Kidney glomerular epithelial cell (primary cell): ENCODE data around the gene NCOA6.
"Not testable (repeated sequence)": the region's sequence is repeated elsewhere in the genome, so short reads cannot be mapped to it uniquely, and the experiment has no call there.

Experiments used
- DNase-seq: peaks from one replicate; lab custom pipeline; 2025; lab: John Stamatoyannopoulos, UW

Gene NCOA6

DNA sequence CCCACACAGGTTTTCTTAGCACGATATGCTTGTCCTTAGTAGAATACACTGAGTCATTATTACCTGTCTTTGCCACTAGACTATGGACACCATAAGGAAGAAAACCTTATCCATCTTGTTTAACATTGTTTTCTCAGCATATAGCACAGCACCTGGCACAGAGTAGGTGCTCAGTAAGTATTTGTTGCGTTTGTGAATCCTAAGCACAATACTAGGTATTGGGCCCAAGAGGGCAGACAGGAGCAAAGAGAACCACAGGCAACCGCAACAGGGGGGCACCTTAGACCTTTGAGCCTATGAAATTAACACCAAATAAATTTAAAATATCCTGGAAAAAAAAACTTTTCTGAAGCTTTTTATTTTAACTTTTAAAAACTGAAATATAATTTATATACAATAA, 3.7 kb upstream of the NCOA6 start:
- DNase-seq = no peak

DNA sequence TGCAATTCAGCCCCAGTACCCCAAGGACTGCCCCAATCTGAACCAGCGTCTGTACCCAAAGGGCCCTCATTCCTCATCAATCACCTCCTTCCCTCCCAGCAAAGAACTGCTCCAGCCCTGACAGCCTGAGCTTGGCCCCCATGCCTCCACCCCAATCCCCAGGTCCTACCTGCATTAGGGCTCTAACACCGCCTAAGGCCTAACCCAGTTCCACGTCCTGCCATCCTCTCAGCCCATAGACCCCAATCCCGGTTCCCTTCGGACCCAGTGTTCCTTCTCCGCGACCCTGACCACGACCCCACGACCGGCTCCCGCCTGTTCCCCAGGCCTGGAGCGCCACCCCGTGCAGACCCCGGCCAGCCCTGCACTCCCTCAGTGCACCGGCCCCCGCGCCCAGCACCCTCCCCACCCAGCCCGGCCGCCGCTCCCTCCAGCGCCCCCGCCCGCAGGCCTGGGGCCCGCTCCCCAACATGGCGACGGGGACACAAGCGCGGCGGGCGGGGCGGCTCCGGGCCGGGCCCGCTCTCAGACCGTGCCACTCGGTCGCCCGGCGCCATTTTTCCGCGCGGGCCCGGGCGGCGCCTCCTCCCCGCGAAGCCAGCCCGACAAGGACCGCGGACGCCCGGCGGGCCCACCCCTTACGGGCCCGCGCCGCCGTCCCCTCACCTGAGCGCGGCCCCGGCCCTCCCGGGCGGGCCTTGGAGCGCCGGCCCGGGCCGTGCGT, 483 bp downstream of the NCOA6 start:
- peak; percentile 24 for DNase-seq

- peak; percentile 67 for DNase-seq
Observed at GRCh38 chr20:34824452-34824805, 1.0 kb downstream of the NCOA6 start.

DNA sequence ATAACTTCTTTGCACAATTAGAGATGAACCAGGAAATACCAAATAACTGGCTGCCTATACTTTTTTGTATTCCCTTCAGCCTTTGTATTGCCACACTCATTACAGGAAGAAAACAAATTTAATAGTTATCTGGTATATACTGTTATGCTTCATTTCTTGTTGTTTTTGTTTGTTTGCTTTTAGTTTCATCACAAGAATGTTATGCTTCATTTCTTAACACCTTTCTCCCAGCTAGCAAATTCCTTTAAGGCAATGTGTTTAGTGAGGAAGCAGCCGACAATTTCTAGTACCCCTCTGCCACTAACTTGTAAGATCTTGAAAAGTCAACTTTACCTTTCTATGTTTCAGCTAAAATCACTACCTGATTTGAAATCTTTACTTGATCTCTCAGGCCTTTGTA, 1.4 kb downstream of the NCOA6 start:
- no peak for DNase-seq

DNA sequence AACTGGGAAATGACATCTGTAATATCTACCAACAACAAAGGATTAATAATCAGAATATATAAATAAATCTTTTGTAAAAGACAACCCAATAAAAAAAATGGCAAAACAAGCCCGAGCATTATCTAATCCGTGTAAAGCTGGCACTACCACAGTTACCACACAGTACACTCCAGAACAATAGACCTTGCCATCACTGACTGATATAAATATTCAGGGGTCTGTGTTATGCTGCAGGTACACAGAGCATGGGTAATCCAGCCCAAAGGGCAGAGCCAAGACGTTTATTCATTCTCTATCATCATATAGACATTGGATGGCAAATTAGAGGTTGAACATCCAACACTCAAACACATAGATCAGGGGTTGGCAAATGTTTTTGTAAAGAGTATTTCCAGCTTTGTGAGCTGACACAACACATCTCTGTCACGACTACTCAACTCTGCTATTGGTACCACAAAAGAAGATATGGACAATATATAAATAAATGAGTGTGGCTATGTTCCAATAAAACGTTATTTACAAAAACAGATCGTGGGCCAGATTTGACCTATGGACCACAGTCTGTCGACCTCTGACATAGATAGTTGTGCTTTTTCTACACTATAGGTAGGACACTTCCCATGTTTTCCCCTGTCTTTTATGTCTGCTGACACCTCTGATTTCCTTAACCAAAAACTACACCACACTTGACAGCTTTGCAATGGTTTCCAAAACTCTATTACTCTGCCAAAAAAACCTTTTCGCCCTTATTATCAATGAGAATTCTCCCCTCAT, 4.5 kb downstream of the NCOA6 start:
- DNase-seq = no peak

- DNase-seq = no peak
Observed at GRCh38 chr20:34817801-34818200, 7.7 kb downstream of the NCOA6 start.

DNA sequence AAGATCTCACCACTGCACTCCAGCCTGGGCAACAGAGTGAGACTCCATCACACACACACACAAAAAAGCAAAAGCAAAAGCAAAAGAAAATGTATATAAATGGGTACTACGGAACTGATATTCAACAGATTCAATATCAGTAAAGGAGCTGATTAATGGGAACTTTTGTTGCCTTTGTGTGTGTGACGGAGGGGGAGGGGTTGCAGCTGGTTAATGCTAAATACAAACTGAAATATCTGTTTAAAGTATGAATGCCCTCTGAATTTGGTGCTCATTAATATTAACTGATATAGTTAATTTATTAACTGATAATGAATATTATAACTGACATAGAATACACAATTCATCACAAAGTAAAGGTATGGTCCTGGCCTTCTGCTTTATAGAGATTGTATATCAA, 8.4 kb downstream of the NCOA6 start:
- no peak for DNase-seq

DNA sequence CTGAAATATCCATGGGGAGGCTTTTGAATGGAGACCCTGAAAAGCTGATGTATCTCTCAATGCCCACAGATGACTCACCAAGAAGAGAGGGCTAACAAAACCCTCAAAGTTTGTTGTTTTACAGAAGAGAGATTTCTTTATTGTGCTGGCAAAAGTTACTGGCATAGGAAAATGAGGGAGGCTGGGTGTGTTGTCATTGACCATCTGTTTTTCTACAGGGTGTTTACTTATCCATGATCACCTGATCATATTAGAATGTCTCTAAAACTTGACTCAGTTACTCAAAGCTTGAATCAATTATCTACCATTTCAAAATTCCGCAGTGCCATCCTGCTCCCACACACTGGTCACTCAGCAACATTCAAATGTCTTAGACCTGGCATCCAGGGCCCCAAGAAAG, 9.8 kb downstream of the NCOA6 start:
- DNase-seq = no peak

DNA sequence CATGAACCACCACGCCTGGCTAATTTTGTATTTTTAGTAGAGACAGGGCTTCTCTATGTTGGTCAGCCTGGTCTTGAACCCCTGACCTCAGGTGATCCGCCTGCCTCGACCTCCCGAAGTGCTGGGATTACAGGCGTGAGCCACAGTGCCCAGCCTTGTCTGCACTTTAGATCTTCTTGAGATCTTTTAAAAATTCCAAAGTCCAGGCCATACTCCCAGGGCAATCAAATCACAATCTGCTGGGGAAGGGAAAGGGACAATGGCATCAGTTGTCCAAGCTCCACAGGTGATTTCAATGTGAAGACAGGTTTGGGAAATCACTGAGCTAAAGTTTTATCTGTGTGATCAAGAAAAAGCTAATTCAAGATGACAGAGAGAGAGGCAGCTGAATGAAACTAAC, 16.9 kb downstream of the NCOA6 start:
- no peak for DNase-seq

- not testable (repeated sequence) for DNase-seq
Observed at GRCh38 chr20:34807944-34808465, 17.4 kb downstream of the NCOA6 start.

- DNase-seq = no peak
Observed at GRCh38 chr20:34806255-34806654, 19.2 kb downstream of the NCOA6 start.

DNA sequence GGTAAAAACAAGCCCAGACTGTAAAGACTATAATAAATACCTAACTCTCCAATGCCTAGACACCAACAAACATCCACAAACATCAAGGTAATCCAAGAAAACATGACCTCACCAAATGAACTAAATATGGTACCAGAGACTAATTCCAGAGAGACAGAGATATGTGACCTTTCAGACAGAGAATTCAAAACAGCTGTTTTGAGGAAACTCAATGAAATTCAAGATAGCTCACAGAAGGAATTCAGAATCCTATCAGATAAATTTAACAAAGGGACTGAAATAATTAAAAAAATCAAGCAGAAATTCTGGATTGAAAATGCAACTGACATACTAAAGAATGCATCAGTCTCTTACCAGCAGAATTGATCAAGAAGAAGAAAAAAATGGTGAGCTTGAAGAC, 26.6 kb downstream of the NCOA6 start:
- no peak for DNase-seq

DNA sequence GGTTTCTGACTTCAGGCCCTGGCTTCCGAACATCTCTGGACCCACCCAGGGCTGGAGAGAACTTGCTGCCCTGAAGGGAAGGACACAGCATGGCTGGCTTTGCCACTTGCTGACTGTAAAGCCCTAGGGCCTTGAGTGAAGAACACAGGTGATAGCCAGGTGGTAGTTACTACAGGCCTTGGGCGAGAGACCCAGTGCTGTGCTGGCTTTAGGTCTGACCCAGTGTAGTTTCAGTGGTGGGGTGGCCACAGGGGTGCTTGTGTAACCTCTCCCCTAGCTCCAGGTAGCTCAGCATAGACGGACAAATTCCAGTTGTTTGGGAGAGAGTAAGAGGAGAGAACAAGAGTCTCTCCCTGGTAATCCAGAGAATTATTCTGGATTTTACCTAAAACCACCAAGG, 27.1 kb downstream of the NCOA6 start:
- no peak for DNase-seq

DNA sequence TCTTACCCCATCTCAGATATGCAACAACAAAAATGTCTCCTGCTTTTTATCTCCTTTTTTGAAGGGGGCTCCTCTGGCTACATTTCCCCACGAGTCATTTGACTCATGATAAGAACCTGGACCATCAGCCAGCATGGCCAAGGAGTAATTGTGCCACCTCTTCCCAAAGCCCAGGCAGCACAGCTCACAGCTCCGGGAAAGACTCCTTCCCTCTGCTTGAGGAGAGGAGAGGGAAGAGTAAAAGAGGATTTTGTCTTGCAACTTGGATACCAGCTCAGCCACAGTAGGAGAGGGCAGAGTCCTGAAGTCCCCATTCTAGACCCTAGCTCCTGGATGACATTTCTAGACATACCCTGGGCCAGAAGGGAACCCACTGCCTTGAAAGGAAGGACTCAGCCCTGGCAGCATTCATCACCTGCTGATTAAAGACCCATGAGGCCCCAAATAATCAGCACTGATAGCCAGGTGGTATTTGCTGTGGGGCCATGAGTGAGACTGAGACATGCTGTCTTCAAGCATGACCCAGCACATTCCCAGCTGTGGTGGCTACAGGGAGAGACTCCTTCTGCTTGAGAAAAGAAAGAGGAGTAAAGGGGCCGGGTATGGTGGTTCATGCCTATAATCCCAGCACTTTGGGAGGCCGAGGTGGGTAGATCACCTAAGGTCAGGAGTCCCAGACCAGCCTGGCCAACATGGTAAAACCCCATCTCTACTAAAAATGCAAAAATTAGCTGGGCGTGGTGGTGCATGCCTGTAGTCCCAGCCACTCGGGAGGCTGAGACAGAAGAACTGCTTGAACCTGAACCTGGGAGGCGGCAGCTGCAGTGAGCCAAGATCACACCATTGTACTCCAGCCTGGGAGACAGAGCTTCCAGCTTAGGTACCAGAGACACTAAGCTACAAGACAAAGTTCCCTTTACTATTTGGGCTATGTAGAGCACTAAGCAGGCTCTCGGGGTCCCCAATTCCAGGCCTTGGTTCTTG, 28.1 kb downstream of the NCOA6 start:
- DNase-seq = no peak

DNA sequence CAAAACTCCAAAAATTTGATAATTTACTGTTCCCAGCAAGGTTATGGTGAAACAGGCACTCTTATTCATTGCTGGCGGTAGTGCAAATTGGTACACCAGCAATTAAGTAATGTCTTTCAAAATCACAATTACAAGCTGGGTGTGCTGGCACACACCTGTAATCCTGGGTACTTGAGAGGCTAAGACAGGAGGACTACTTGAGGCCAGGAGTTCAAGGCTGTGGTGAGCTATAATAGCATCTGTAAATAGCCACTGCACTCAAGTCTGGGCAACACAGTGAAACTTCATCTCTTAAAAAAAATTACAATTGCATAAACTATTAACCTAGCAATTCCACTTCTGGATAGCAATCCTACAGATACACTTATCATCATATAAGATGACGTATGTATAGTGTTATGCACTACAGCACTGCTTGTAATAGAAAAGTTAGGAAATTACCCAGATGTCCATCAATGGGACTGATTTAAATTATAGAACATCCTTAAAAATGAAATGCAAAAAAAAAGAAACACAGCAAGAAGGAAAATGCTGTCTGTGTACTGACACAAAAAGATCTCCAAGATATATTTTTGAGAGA, 31.4 kb downstream of the NCOA6 start:
- no peak for DNase-seq

GRCh38 chr20:34792687-34793363, 32.6 kb downstream of the NCOA6 start:
- no peak for DNase-seq

DNA sequence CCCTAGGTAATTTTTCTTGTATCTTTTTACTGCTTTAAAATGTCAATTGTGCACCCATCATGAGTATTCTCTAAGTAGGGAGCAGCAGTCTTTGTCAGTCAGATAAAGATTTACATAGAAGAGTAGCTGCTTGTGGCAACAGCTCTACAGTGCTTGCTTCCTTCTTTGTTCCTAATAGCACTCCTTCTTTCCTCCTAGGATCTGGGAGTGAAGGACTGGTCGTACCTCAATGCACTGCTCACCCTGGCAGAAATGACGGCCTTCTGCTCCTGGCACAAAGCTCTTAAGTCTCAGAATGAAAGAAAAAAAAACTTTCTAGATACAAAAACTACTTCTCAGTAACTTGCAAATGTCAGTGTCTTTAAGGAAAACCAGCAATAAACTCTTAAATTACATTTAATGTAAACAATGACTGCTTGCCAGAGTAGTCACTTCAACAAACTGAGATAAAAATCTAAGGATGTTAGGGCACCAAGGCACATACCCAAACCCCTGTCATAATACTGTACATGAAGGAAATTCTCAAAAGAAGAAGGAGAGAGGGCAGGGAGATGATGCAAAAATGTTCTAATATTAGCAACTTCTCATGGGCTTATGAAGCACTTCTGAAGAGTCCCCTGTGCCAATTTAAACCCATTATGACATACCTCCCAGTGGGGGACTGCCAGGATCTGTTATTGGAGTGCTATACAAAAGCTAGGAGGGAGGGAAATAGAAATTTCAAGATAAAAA, 34.0 kb downstream of the NCOA6 start:
- peak; percentile 26 for DNase-seq

DNA sequence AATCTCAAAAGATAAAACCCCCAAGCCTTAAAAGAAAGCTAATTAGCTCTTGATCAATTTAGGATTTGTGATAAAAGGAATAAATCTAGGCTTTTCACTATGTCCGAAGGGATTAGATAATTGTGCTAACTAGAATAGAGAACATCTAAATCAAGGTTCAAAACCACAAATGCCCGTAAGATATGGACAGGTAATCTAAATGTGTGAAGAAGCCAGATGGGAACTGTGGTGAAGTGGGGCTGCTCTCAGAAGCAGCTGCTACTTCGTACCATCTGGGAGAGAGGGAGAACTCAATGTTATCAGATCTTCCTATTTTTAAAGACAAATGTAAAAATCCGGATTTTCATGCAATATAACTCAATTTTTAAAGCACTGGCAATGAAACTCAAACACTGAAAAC, 44.2 kb downstream of the NCOA6 start:
- DNase-seq = no peak

DNA sequence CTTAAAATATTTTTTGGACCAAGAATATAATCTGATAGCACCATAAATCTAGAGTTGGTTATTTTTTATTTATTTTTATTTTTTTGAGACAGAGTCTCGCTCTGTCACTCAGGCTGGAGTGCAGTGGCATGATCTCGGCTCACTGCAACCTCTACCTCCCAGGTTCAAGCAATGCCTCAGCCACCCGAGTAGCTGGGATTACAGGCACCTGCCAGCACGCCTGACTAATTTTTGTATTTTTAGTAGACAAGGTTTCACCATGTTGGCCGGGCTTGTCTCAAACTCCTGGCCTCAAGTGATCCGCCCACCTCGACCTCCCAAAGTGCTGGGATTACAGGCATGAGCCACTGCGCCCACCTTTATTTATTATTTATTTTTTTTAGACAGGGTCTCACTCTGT, 45.2 kb downstream of the NCOA6 start:
- DNase-seq = not testable (repeated sequence)

DNA sequence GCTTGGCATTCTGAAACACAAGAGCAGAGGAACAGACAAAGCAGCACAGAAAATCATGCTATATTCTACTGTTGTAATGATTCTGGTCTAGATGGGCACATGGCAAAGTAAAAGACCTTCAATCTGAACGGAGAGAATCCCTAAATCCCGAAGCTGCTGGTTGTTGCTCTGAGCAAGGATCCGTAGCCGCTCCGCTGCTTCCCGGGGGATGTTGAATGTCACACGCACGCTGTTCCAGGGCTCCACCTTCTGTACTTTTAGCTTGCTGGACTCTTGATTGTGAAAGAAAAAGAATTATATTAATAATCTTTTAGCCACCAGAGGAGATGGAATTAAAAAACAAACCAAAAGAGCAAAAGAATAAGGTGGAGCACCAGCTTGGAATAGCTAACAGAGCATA, 49.3 kb downstream of the NCOA6 start:
- DNase-seq = no peak

- no peak for DNase-seq
Observed at GRCh38 chr20:34774886-34775285, 50.6 kb downstream of the NCOA6 start.
